HepG2 (cell line): ENCODE measurements around the gene SLC39A1. TPM values are rescaled to one million over a fixed set of nuclear protein-coding genes. Genes with fewer than 3 reads are reported as not detected.

ENCODE experiments used
- ATAC-seq: fragments of 200-7000 bp; cut with Tn5 transposase; 3 replicates; pipeline ENCODE4 v1.9.1; 2020; ENCODE audit warnings: mild to moderate bottlenecking, moderate library complexity
- BruUV-seq: library from RNA; stranded (reverse); fragments of 400-500 nt; replicated peaks from 2 replicates; lab custom pipeline; 2021; lab: Mats Ljungman, UMichigan
- CTCF ChIA-PET: fragments of 300-600 bp; formaldehyde crosslinking; extraction: SDS; loops from one replicate; lab custom pipeline; 2021; ENCODE audit warnings: low total read pairs, inconsistent platforms, low intra/inter-chr PET ratio; lab: Yijun Ruan, JAX
- POLR2A ChIA-PET: fragments of 350-600 bp; sonication (Branson Sonifier 250); formaldehyde crosslinking; loops from one replicate; lab custom pipeline; 2020; ENCODE audit warnings: antibody characterized with exemption, inconsistent platforms; lab: Yijun Ruan, JAX
- DNase-seq: peaks from one replicate; pipeline ENCODE4 v3.0.0-alpha.2; 2015; ENCODE audit warnings: low spot score
- FAIRE-seq: peaks from 3 replicates; lab custom pipeline; 2011; peaks lifted over from hg19 to GRCh38; lab: Jason Lieb, UNC
- H2AFZ ChIP-seq: one replicate; pipeline ENCODE4 v1.6.1; 2011; ENCODE audit warnings: low read length, inconsistent platforms
- H3K27ac ChIP-seq: fragments of 300-600 bp; 3 replicates; pipeline ENCODE4 v1.8.0; 2011; ENCODE audit warnings: mixed run types, mild to moderate bottlenecking, mixed read lengths, low read length, inconsistent platforms; ENCODE audit not compliant: insufficient read depth; ENCODE audit errors: extremely low read length
- H3K27me3 ChIP-seq, 2 experiments: fragments of 200-600 bp in 1 of 2; 2 replicates in 1 of 2; 3 replicates in 1 of 2; pipeline versions ENCODE4 v1.6.0 to v1.8.0; 2011; ENCODE audit warnings: low read length in 2 of 2, mild to moderate bottlenecking in 2 of 2, moderate library complexity in 2 of 2, inconsistent platforms in 1 of 2; ENCODE audit not compliant: insufficient read depth in 2 of 2, control insufficient read depth in 1 of 2
- H3K36me3 ChIP-seq, 2 experiments: fragments of 200-600 bp in 1 of 2; replicated peaks in 1 of 2; 2 replicates in 1 of 2; 3 replicates in 1 of 2; pipeline versions ENCODE4 v1.5.1 to v1.8.0; 2011; ENCODE audit warnings: low read length in 2 of 2, inconsistent platforms in 1 of 2; ENCODE audit not compliant: insufficient read depth in 2 of 2, control insufficient read depth in 1 of 2
- H3K4me1 ChIP-seq: 2 replicates; pipeline ENCODE4 v1.5.1; 2012; ENCODE audit warnings: low read length, inconsistent platforms; ENCODE audit not compliant: insufficient read depth
- H3K4me2 ChIP-seq: 2 replicates; pipeline ENCODE4 v1.6.0; 2011; ENCODE audit warnings: low read depth, low read length, inconsistent platforms
- H3K4me3 ChIP-seq, 3 experiments: fragments of 200-600 bp in 1 of 3; sonication (generic), shearing (Covaris generic) in 1 of 3; replicated peaks in 1 of 3; 2 replicates each; pipeline ENCODE4 v1.5.1; 2011 to 2016; ENCODE audit warnings: low read length in 3 of 3, inconsistent platforms in 2 of 3, low read depth in 2 of 3, mild to moderate bottlenecking in 2 of 3, control low read depth in 1 of 3, mixed read lengths in 1 of 3; ENCODE audit not compliant: insufficient read depth in 1 of 3
- H3K79me2 ChIP-seq: one replicate; pipeline ENCODE4 v1.6.1; 2011; ENCODE audit warnings: low read length, inconsistent platforms; ENCODE audit not compliant: insufficient read depth
- H3K9ac ChIP-seq: 2 replicates; pipeline ENCODE4 v1.6.0; 2011; ENCODE audit warnings: mild to moderate bottlenecking, low read depth, low read length, inconsistent platforms; ENCODE audit not compliant: insufficient read depth
- H3K9me3 ChIP-seq: 2 replicates; pipeline ENCODE4 v1.5.1; 2012; ENCODE audit warnings: mild to moderate bottlenecking, low read length
- H4K20me1 ChIP-seq: 2 replicates; pipeline ENCODE4 v1.6.0; 2011; ENCODE audit warnings: inconsistent platforms, mild to moderate bottlenecking, low read length, moderate library complexity; ENCODE audit not compliant: insufficient read depth
- ARNT ChIP-seq: fragments of 450-650 bp; IDR thresholded peaks from 2 replicates; pipeline ENCODE4 v1.6.1; 2017
- ATRX ChIP-seq: sonication (generic); formaldehyde crosslinking; IDR thresholded peaks from 2 replicates; pipeline ENCODE4 v1.4.0; 2020; ENCODE audit warnings: missing genetic modification reagents, borderline replicate concordance
- BCL3 ChIP-seq: sonication (generic); formaldehyde crosslinking; IDR thresholded peaks from 2 replicates; pipeline ENCODE4 v1.5.1; 2020; ENCODE audit warnings: mild to moderate bottlenecking, missing genetic modification reagents, moderate library complexity
- GMEB1 ChIP-seq: sonication (generic); formaldehyde crosslinking; IDR thresholded peaks from 2 replicates; pipeline ENCODE4 v1.5.1; 2020; ENCODE audit warnings: missing genetic modification reagents, mild to moderate bottlenecking, borderline replicate concordance
- KAT7 ChIP-seq: IDR thresholded peaks from 2 replicates; pipeline ENCODE4 v1.6.1; 2018; ENCODE audit warnings: borderline replicate concordance, missing compliant biosample characterization
- PBX2 ChIP-seq: IDR thresholded peaks from 2 replicates; pipeline ENCODE4 v1.6.1; 2016; ENCODE audit warnings: control low read depth
- RARA ChIP-seq: IDR thresholded peaks from 2 replicates; pipeline ENCODE4 v1.6.1; 2016; ENCODE audit warnings: missing genetic modification reagents, missing compliant biosample characterization
- THAP11 ChIP-seq: IDR thresholded peaks from 2 replicates; pipeline ENCODE4 v1.6.1; 2016; ENCODE audit warnings: missing biosample characterization, missing genetic modification reagents
- ZBTB2 ChIP-seq: sonication (generic); formaldehyde crosslinking; IDR thresholded peaks from 2 replicates; pipeline ENCODE4 v1.8.0; 2022; ENCODE audit warnings: low read depth, missing genetic modification reagents
- ZNF430 ChIP-seq: sonication (generic); formaldehyde crosslinking; IDR thresholded peaks from 2 replicates; pipeline ENCODE4 v1.9.0; 2021; ENCODE audit warnings: mild to moderate bottlenecking, missing genetic modification reagents
- ZNF768 ChIP-seq: sonication (generic); formaldehyde crosslinking; IDR thresholded peaks from 2 replicates; pipeline ENCODE4 v1.4.0; 2020; ENCODE audit warnings: missing genetic modification reagents
- WGBS: methylation state at CpG from one replicate; pipeline ENCODE4 v1.1.6; 2017; ENCODE audit warnings: low lambda C conversion rate; 5-methylcytosine and 5-hydroxymethylcytosine counted together
- in situ Hi-C: cut with HindIII; loops from 2 replicates; pipeline ENCODE4 v1.10.0; 2017; ENCODE audit warnings: low pct_unique_long_range_greater_than_20kb; ENCODE audit not compliant: extremely low pct_ligation_motif_present
- intact Hi-C: fragments of 100-400 bp; cut with micrococcal nuclease; formaldehyde crosslinking; loops from one replicate; pipeline ENCODE4 v1.10.0; 2022; ENCODE audit not compliant: unreplicated experiment
- polyA plus RNA-seq, 8 experiments: library from polyadenylated mRNA; depleted of rRNA in 3 of 8; stranded (reverse) in 7 of 8; unstranded in 1 of 8; fragments of >200 nt; fragmentation: Illumina TruSeq in 4 of 8; extraction: Trizol in 4 of 8; gene quantifications; 2 replicates each; pipeline versions ENCODE4 v1.2.1 to v1.2.3, GENCODE V29; 2011 to 2016; ENCODE audit warnings: low read depth in 4 of 8, missing spikeins in 1 of 8, mixed read lengths in 1 of 8; ENCODE audit not compliant: insufficient read depth in 1 of 8
- total RNA-seq, 5 experiments: library from RNA; depleted of rRNA; stranded (reverse); fragments of >200 nt; fragmentation: Illumina TruSeq; extraction: Trizol; gene quantifications; 2 replicates each; pipeline ENCODE4 v1.2.3, GENCODE V29; 2016; ENCODE audit warnings: low read depth in 1 of 5

SLC39A1 gene
- total and polyA plus RNA-seq, 2 of the 13 experiments (the other 11 are each of a cell fraction or from before 2014, with no cell fraction given) = 71.2 to 78.4 TPM

- Histone ChIP-seq H3K27me3 (no peaks in the 10 kb centered on the region), H3K79me2 (no peaks in the 10 kb centered on the region), H3K9me3 (no peaks in the 10 kb centered on the region), H3K9ac (no peak overlapping the region), H4K20me1 (no peaks in the 10 kb centered on the region), H3K4me2 (no peak overlapping the region), H3K4me1 (peaks cover 8% of the 10 kb centered on the region), H2AFZ (no peak overlapping the region), H3K36me3 (no peaks in the 10 kb centered on the region), H3K27ac (no peak overlapping the region), H3K4me3 (no peak overlapping the region)
- ATAC-seq (no peak), DNase-seq (no peak), FAIRE-seq (no peak)
- BruUV-seq = no TSS peak
- in situ Hi-C loops (no loop called here), intact Hi-C loops (no loop called here)
- ChIA-PET POLR2A (no interaction called here), CTCF (no interaction called here)
- TF ChIP-seq KAT7 (CRISPR knock-in tag) = no peak
- WGBS = 34% methylated on average over 1 of the region's 1 CpG
Observed at GRCh38 chr1:154012129-154012528, 48.8 kb upstream of the SLC39A1 start.

- ATAC-seq = no peak
- Histone ChIP-seq H3K9ac (no peak overlapping the region), H3K4me3 (no peak overlapping the region), H3K36me3 (no peaks in the 10 kb centered on the region), H3K27me3 (no peaks in the 10 kb centered on the region), H3K4me2 (no peak overlapping the region), H3K27ac (no peak overlapping the region), H2AFZ (no peak overlapping the region), H3K4me1 (peaks cover 10% of the 10 kb centered on the region), H3K9me3 (no peaks in the 10 kb centered on the region), H4K20me1 (no peaks in the 10 kb centered on the region), H3K79me2 (no peaks in the 10 kb centered on the region)
- in situ Hi-C loops = no loop called here
- no TSS peak for BruUV-seq
- ChIA-PET POLR2A (interaction anchor here (2.3 kb wide), 1 partner anchor 15 kb away, joined by 5 read pairs; the partner anchor contains the start of gene RPS27), CTCF (no interaction called here)
- TF ChIP-seq THAP11 (CRISPR knock-in tag) = no peak
- no peak for TF ChIP-seq ZNF768 (CRISPR knock-in tag)
- no peak for TF ChIP-seq ZBTB2
- TF ChIP-seq GMEB1 (CRISPR knock-in tag) = no peak
- TF ChIP-seq PBX2 = no peak
- no peak for TF ChIP-seq BCL3 (CRISPR knock-in tag)
- TF ChIP-seq ATRX (CRISPR knock-in tag) = no peak
- no peak for TF ChIP-seq ZNF430 (CRISPR knock-in tag)
- no peak for TF ChIP-seq ARNT
- TF ChIP-seq RARA (CRISPR knock-in tag) = no peak
- 72% methylated on average over 3 of the region's 3 CpGs for WGBS
- intact Hi-C loops = no loop called here
- DNase-seq = no peak
- FAIRE-seq = no peak
Observed at GRCh38 chr1:154006136-154006535, 42.8 kb upstream of the SLC39A1 start.
